Measurements from ENCODE around the gene TSPAN9. TPM values are rescaled to one million over a fixed set of nuclear protein-coding genes. Genes with fewer than 3 reads are reported as not detected.

The TSPAN9 gene
- total RNA-seq, 1 experiment from 2014 or later, result 7.7 TPM

- no peak for TF ChIP-seq CTCF (IDR thresholded peaks at IDR 0.05)
- TF ChIP-seq SIN3A (IDR thresholded peaks at IDR 0.05; ENCODE audit: borderline replicate concordance, insufficient read depth, low read depth, low read length), result no peak
- no peak for TF ChIP-seq TCF7L2 (IDR thresholded peaks at IDR 0.05; ENCODE audit: low read depth, low read length)
- TF ChIP-seq REST (IDR thresholded peaks at IDR 0.05; ENCODE audit: insufficient read depth in 1 of 2, low read depth in 2 of 2, low read length in 1 of 2), result no peak
- no peak for TF ChIP-seq POLR2AphosphoS5 (IDR thresholded peaks at IDR 0.05; ENCODE audit: low read depth, low read length)
- H3K4me3 ChIP-seq (ENCODE audit: low read depth in 2 of 2, low read length in 2 of 2), result no peak overlapping the region
- H3K36me3 ChIP-seq (ENCODE audit: control insufficient read depth, insufficient read depth, low read length), result no peaks in the 10 kb centered on the region
- no peak for ATAC-seq
- DNase-seq (ENCODE audit: low read depth, low spot score), result no peak
- CTCF ChIA-PET, result no interaction called here
- POLR2A ChIA-PET, result no interaction called here
- in situ Hi-C loops (cut with HindIII; ENCODE audit: low pct_unique_long_range_greater_than_20kb, low sequenced_read_pairs), result no loop called here
- BruUV-seq (replicated peaks), result no TSS peak
- no peak overlapping the region for H3K27ac ChIP-seq (ENCODE audit: low read length)
- no peaks in the 10 kb centered on the region for H3K9me3 ChIP-seq (ENCODE audit: control insufficient read depth, insufficient read depth, low read depth, low read length)
- H3K27me3 ChIP-seq (ENCODE audit: control insufficient read depth, insufficient read depth, low read length), result no peaks in the 10 kb centered on the region
- H3K4me1 ChIP-seq (ENCODE audit: control insufficient read depth, insufficient read depth, low read length), result no peaks in the 10 kb centered on the region
- intact Hi-C loops (cut with micrococcal nuclease; ENCODE audit: unreplicated experiment), result no loop called here
These were observed 147.3 kb downstream of the TSPAN9 start for GRCh38 chr12:3224530-3224903.

- DNase-seq (ENCODE audit: low read depth, low spot score) (no peak), ATAC-seq (no peak)
- H3K4me3 ChIP-seq (ENCODE audit: low read depth in 2 of 2, low read length in 2 of 2), result no peak overlapping the region
- no peaks in the 10 kb centered on the region for H3K9me3 ChIP-seq (ENCODE audit: control insufficient read depth, insufficient read depth, low read depth, low read length)
- no peaks in the 10 kb centered on the region for H3K4me1 ChIP-seq (ENCODE audit: control insufficient read depth, insufficient read depth, low read length)
- no TSS peak for BruUV-seq (replicated peaks)
- intact Hi-C loops (cut with micrococcal nuclease; ENCODE audit: unreplicated experiment), result no loop called here
- POLR2A ChIA-PET, result no interaction called here
- in situ Hi-C loops (cut with HindIII; ENCODE audit: low pct_unique_long_range_greater_than_20kb, low sequenced_read_pairs), result no loop called here
- TF ChIP-seq TCF7L2 (IDR thresholded peaks at IDR 0.05; ENCODE audit: low read depth, low read length), result no peak
- TF ChIP-seq POLR2AphosphoS5 (IDR thresholded peaks at IDR 0.05; ENCODE audit: low read depth, low read length), result no peak
- no peak for TF ChIP-seq CTCF (IDR thresholded peaks at IDR 0.05)
- TF ChIP-seq REST (IDR thresholded peaks at IDR 0.05; ENCODE audit: insufficient read depth in 1 of 2, low read depth in 2 of 2, low read length in 1 of 2), result no peak
- TF ChIP-seq SIN3A (IDR thresholded peaks at IDR 0.05; ENCODE audit: borderline replicate concordance, insufficient read depth, low read depth, low read length), result no peak
- H3K36me3 ChIP-seq (ENCODE audit: control insufficient read depth, insufficient read depth, low read length), result no peaks in the 10 kb centered on the region
- no peak overlapping the region for H3K27ac ChIP-seq (ENCODE audit: low read length)
- no peaks in the 10 kb centered on the region for H3K27me3 ChIP-seq (ENCODE audit: control insufficient read depth, insufficient read depth, low read length)
- CTCF ChIA-PET, result no interaction called here
These were observed 148.1 kb downstream of the TSPAN9 start for GRCh38 chr12:3225154-3225795.
